Spleen (tissue), 7 donors: ENCODE measurements around the gene SPATA16.

ENCODE experiments used
- CTCF ChIP-seq, 11 experiments: fragments of 200-600 bp in 7 of 11; fragments of 450-650 bp in 4 of 11; sonication (generic) in 4 of 11; IDR thresholded peaks in 8 of 11; conservative IDR thresholded peaks in 3 of 11; 1 replicate in 7 of 11; 2 replicates in 4 of 11; pipeline versions ENCODE4 v1.4.0 to v1.8.0; 2016 to 2021; ENCODE audit warnings: antibody characterized with exemption in 11 of 11, inconsistent platforms in 4 of 11, mild to moderate bottlenecking in 1 of 11
- POLR2A ChIP-seq, 3 donors: fragments of 450-650 bp; IDR thresholded peaks; one replicate each; pipeline ENCODE4 v1.5.1; 2017; ENCODE audit warnings: antibody characterized with exemption in 3 of 3, mild to moderate bottlenecking in 1 of 3
- donor health status: DM: no; HTN: no; CAD: no; lungs with moderate emphysema.
- donor health status: DM: no; HTN: no; CAD: no.
- donor health status: DM: no; HTN: no; CAD: no.

GRCh38 chr3:173135059-173135458, 6.0 kb downstream of the SPATA16 start:
- no peak for TF ChIP-seq CTCF (IDR thresholded peaks at IDR 0.05 in 8 of 11, conservative IDR thresholded peaks at IDR 0.05 in 3 of 11)
- no peak for TF ChIP-seq POLR2A (IDR thresholded peaks at IDR 0.05)
